Measurements from ENCODE around the gene HIVEP2.

- TF ChIP-seq CTCF (conservative IDR thresholded peaks at IDR 0.05; ENCODE audit: low read depth, low read length) = no peak
- TF ChIP-seq EZH2 (IDR thresholded peaks at IDR 0.05; ENCODE audit: borderline replicate concordance, low read depth, low read length, poor library complexity, severe bottlenecking) = no peak
Measured at GRCh38 chr6:142958343-142958742, 13.4 kb upstream of the HIVEP2 start.

Data from A673 (cell line).